Endothelial cell of umbilical vein (primary cell): ENCODE results near the gene C6orf132.

Experiments
- EZH2 ChIP-seq: IDR thresholded peaks from 2 replicates; pipeline ENCODE4 v1.6.1; 2012; ENCODE audit warnings: borderline replicate concordance, low read depth, mild to moderate bottlenecking, moderate library complexity, low read length, inconsistent platforms; ENCODE audit not compliant: severe bottlenecking
- FOS ChIP-seq: IDR thresholded peaks from 2 replicates; pipeline ENCODE4 v1.6.1; 2011; ENCODE audit warnings: mild to moderate bottlenecking, low read length, moderate library complexity, borderline replicate concordance; ENCODE audit not compliant: insufficient read depth
- GATA2 ChIP-seq: IDR thresholded peaks from 2 replicates; pipeline ENCODE4 v1.7.0; 2011; ENCODE audit warnings: low read depth, mild to moderate bottlenecking, moderate library complexity, mixed read lengths, low read length; ENCODE audit not compliant: insufficient read length, insufficient read depth
- JUN ChIP-seq: IDR thresholded peaks from 2 replicates; pipeline ENCODE4 v1.6.1; 2011; ENCODE audit warnings: borderline replicate concordance, low read depth; ENCODE audit not compliant: insufficient read length, insufficient read depth
- MAX ChIP-seq: IDR thresholded peaks from 2 replicates; pipeline ENCODE4 v1.6.1; 2011; ENCODE audit not compliant: insufficient read depth, insufficient read length
- MYC ChIP-seq: IDR thresholded peaks from one replicate; pipeline ENCODE4 v1.6.1; 2011; ENCODE audit warnings: mild to moderate bottlenecking, low read depth, low read length
- POLR2A ChIP-seq: IDR thresholded peaks from 2 replicates; pipeline ENCODE4 v1.6.1; 2012; ENCODE audit warnings: low read depth, mild to moderate bottlenecking, control low read depth, low read length
- POLR2AphosphoS5 ChIP-seq: IDR thresholded peaks from 2 replicates; pipeline ENCODE4 v1.6.1; 2012; ENCODE audit warnings: low read depth, mild to moderate bottlenecking, control low read depth, low read length, moderate library complexity; ENCODE audit not compliant: insufficient read depth
- TF ChIP-seq, protein P1 (sequence below), 2 donors: IDR thresholded peaks; 1 replicate in 1 of 2; 2 replicates in 1 of 2; pipeline ENCODE4 v1.5.1; 2011; ENCODE audit warnings: low read length in 2 of 2, mild to moderate bottlenecking in 2 of 2, moderate library complexity in 2 of 2, control low read depth in 1 of 2, inconsistent platforms in 1 of 2, low read depth in 1 of 2; ENCODE audit not compliant: insufficient read depth in 1 of 2; ENCODE audit errors: extremely low read depth in 1 of 2

DNA sequence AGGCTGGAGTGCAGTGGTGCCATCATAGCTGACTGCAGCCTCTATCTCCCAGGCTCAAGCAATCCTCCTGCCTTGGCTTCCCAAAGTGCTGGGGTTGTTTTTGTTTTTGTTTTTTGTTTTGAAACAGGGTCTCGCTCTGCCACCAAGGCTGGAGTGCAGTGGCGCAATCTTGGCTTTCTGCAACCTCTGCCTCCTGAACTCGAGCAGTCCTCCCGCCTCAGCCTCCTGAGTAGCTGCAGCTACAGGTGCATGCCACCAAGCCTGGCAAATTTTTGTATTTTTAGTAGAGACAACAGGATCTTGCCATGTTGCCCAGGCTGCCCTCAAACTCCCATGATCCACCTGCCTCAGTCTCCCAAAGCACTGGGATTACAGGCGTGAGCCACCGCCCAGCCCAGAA is 4.2 kb downstream of the C6orf132 start:
- no peak for TF ChIP-seq MAX
- TF ChIP-seq, protein P1, sequence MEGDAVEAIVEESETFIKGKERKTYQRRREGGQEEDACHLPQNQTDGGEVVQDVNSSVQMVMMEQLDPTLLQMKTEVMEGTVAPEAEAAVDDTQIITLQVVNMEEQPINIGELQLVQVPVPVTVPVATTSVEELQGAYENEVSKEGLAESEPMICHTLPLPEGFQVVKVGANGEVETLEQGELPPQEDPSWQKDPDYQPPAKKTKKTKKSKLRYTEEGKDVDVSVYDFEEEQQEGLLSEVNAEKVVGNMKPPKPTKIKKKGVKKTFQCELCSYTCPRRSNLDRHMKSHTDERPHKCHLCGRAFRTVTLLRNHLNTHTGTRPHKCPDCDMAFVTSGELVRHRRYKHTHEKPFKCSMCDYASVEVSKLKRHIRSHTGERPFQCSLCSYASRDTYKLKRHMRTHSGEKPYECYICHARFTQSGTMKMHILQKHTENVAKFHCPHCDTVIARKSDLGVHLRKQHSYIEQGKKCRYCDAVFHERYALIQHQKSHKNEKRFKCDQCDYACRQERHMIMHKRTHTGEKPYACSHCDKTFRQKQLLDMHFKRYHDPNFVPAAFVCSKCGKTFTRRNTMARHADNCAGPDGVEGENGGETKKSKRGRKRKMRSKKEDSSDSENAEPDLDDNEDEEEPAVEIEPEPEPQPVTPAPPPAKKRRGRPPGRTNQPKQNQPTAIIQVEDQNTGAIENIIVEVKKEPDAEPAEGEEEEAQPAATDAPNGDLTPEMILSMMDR (IDR thresholded peaks at IDR 0.05; ENCODE audit: extremely low read depth in 1 of 2, insufficient read depth in 1 of 2, low read depth in 1 of 2, low read length in 2 of 2) = no peak
- TF ChIP-seq EZH2 = no peak
- no peak for TF ChIP-seq POLR2A
- no peak for TF ChIP-seq POLR2AphosphoS5
- TF ChIP-seq JUN = no peak
- no peak for TF ChIP-seq MYC
- TF ChIP-seq GATA2 = no peak
- TF ChIP-seq FOS = no peak
